Loucy (cell line): ENCODE results near the gene CACNA1I.

Experiments used
- EZH2phosphoT487 ChIP-seq: fragments of 200-600 bp; IDR thresholded peaks from 2 replicates; pipeline ENCODE4 v1.6.1; 2018; ENCODE audit warnings: antibody characterized with exemption, mild to moderate bottlenecking, moderate library complexity, borderline replicate concordance
- TF ChIP-seq, protein P1 (sequence below): fragments of 200-600 bp; sonication (generic); conservative IDR thresholded peaks from 2 replicates; pipeline ENCODE4 v1.5.1; 2014; ENCODE audit warnings: mild to moderate bottlenecking, antibody characterized with exemption, low read length

DNA sequence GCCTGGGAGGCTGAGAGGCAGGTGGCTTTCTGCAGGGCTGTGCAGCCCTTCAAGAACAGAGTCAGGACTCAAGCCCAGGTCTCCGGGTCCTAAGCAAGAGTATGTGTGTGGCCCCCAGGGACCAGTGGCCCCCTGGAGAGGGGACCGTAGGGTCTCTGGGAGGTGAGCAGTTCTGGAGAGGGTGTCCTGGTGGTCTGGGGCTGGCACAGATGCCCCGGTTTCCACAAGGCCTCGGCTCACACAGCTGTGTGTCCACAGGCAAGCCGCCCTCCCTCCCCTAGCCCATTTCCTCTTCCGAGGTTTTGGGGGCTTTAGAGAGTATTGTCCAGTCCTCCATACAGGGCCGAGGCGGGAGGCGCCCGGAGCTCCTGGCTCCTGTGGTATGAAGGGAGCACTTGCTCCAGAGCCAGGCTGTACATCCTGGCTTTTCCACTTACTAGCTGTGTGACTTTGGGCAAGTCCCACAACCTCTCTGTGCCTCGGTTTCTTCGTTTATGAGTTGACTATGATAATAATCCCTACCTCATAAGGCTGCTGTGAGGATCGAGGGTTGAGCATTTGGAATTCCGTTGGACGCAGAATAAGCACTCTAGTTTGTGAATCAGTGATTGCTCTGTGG is 34.6 kb upstream of the CACNA1I start:
- TF ChIP-seq, protein P1, sequence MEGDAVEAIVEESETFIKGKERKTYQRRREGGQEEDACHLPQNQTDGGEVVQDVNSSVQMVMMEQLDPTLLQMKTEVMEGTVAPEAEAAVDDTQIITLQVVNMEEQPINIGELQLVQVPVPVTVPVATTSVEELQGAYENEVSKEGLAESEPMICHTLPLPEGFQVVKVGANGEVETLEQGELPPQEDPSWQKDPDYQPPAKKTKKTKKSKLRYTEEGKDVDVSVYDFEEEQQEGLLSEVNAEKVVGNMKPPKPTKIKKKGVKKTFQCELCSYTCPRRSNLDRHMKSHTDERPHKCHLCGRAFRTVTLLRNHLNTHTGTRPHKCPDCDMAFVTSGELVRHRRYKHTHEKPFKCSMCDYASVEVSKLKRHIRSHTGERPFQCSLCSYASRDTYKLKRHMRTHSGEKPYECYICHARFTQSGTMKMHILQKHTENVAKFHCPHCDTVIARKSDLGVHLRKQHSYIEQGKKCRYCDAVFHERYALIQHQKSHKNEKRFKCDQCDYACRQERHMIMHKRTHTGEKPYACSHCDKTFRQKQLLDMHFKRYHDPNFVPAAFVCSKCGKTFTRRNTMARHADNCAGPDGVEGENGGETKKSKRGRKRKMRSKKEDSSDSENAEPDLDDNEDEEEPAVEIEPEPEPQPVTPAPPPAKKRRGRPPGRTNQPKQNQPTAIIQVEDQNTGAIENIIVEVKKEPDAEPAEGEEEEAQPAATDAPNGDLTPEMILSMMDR: no peak
- TF ChIP-seq EZH2phosphoT487: no peak
